Smooth muscle cell (in vitro differentiated cells): ENCODE measurements around the gene ANKRD65. TPM values are rescaled to one million over a fixed set of nuclear protein-coding genes. Genes with fewer than 3 reads are reported as not detected.
"Not testable (repeated sequence)": the region's sequence is repeated elsewhere in the genome, so short reads cannot be mapped to it uniquely, and the experiment has no call there.

Experiments used
- DNase-seq: peaks from one replicate; lab custom pipeline; 2025; ENCODE audit not compliant: unreplicated experiment; lab: John Stamatoyannopoulos, UW
- H2AFZ ChIP-seq: fragments of 200-600 bp; sonication (generic); 2 replicates; pipeline ENCODE4 v1.6.0; 2016; ENCODE audit warnings: antibody characterized with exemption, low read depth, mild to moderate bottlenecking
- H3F3A ChIP-seq: fragments of 200-600 bp; sonication (generic); 2 replicates; pipeline ENCODE4 v1.6.0; 2017; ENCODE audit warnings: antibody characterized with exemption, low read depth
- H3K27ac ChIP-seq: fragments of 200-600 bp; sonication (generic); 2 replicates; pipeline ENCODE4 v1.5.1; 2016; ENCODE audit warnings: low read depth, mild to moderate bottlenecking
- H3K27me3 ChIP-seq: fragments of 200-600 bp; sonication (generic); 2 replicates; pipeline ENCODE4 v1.6.1; 2016; ENCODE audit warnings: low read depth, mild to moderate bottlenecking
- H3K36me3 ChIP-seq: fragments of 200-600 bp; sonication (generic); 2 replicates; pipeline ENCODE4 v1.5.1; 2016; ENCODE audit warnings: low read depth
- H3K4me1 ChIP-seq: fragments of 200-600 bp; sonication (generic); 2 replicates; pipeline ENCODE4 v1.5.1; 2016; ENCODE audit warnings: low read depth
- H3K4me2 ChIP-seq: fragments of 200-600 bp; sonication (generic); 2 replicates; pipeline ENCODE4 v1.6.0; 2016; ENCODE audit warnings: mild to moderate bottlenecking
- H3K4me3 ChIP-seq: fragments of 200-600 bp; sonication (generic); 2 replicates; pipeline ENCODE4 v1.5.1; 2016; ENCODE audit warnings: mild to moderate bottlenecking
- H3K79me2 ChIP-seq: fragments of 200-600 bp; sonication (generic); 2 replicates; pipeline ENCODE4 v1.6.0; 2016; ENCODE audit warnings: low read depth, mild to moderate bottlenecking
- H3K9ac ChIP-seq: fragments of 200-600 bp; sonication (generic); 2 replicates; pipeline ENCODE4 v1.6.0; 2016; ENCODE audit warnings: low read depth
- H3K9me3 ChIP-seq: fragments of 200-600 bp; sonication (generic); replicated peaks from 2 replicates; pipeline ENCODE4 v1.5.1; 2016; ENCODE audit warnings: low read depth
- H4K20me1 ChIP-seq: fragments of 200-600 bp; sonication (generic); 2 replicates; pipeline ENCODE4 v1.6.0; 2016; ENCODE audit warnings: low read depth
- CTCF ChIP-seq: fragments of 200-600 bp; sonication (generic); IDR thresholded peaks from 2 replicates; pipeline ENCODE4 v1.5.1; 2017; ENCODE audit warnings: borderline replicate concordance, mild to moderate bottlenecking, antibody characterized with exemption; ENCODE audit not compliant: insufficient read depth, poor library complexity, severe bottlenecking
- WGBS: methylation state at CpG from one replicate; pipeline ENCODE4 v1.1.7; 2016; ENCODE audit warnings: low lambda C conversion rate; 5-methylcytosine and 5-hydroxymethylcytosine counted together
- polyA plus RNA-seq: library from polyadenylated mRNA; unstranded; fragments of >200 nt; fragmentation: Nextera tagmentation; extraction: Ambion mirVana; gene quantifications from 2 replicates; pipeline ENCODE4 v1.2.1, GENCODE V29; 2016
- total RNA-seq: library from RNA; depleted of rRNA; stranded (reverse); fragments of >200 nt; gene quantifications from 2 replicates; pipeline ENCODE4 v1.2.3, GENCODE V29; 2014

Gene ANKRD65
- total and polyA plus RNA-seq, 2 experiments from 2014 or later: 6.1 to 10.1 TPM

GRCh38 chr1:1451696-1452364 lies 30.8 kb upstream of the ANKRD65 start:
- Histone ChIP-seq H3K4me3 (no peak overlapping the region), H3K27me3 (no peaks in the 10 kb centered on the region), H3K9ac (no peak overlapping the region), H3K79me2 (no peaks in the 10 kb centered on the region), H4K20me1 (no peaks in the 10 kb centered on the region), H3K4me1 (no peaks in the 10 kb centered on the region), H3K36me3 (no peaks in the 10 kb centered on the region), H3K4me2 (no peak overlapping the region), H3F3A (no peaks in the 10 kb centered on the region), H2AFZ (no peak overlapping the region), H3K27ac (no peak overlapping the region), H3K9me3 (no peaks in the 10 kb centered on the region)
- TF ChIP-seq CTCF: no peak
- no peak for DNase-seq
- WGBS: 92% methylated on average over 26 of the region's 26 CpGs

DNA sequence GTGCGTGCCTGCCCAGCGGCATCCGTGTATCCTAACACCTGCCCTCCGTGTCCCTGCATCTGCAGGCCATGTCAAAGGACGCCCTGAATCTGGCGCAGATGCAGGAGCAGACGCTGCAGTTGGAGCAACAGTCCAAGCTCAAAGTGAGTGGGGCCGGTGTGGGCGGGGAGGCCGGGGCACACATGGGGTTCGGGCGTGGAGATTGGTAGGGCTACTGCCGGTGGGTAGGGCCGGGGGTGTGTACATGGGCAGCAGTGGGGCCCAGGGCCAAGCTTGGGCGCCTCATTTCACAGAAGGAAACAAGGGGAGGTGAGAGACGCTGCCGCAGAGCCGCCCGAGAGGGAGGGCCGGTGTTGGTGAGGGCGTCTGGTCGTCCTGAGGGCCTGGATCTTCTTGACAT lies 29.5 kb upstream of the ANKRD65 start:
- H3F3A ChIP-seq, H3K36me3 ChIP-seq, H3K9me3 ChIP-seq, H3K79me2 ChIP-seq, H3K4me1 ChIP-seq, H4K20me1 ChIP-seq, H3K4me2 ChIP-seq, DNase-seq, H3K27ac ChIP-seq, H3K4me3 ChIP-seq, H3K9ac ChIP-seq, H2AFZ ChIP-seq, H3K27me3 ChIP-seq: not testable (repeated sequence)
- 87% methylated on average over 21 of the region's 22 CpGs for WGBS

DNA sequence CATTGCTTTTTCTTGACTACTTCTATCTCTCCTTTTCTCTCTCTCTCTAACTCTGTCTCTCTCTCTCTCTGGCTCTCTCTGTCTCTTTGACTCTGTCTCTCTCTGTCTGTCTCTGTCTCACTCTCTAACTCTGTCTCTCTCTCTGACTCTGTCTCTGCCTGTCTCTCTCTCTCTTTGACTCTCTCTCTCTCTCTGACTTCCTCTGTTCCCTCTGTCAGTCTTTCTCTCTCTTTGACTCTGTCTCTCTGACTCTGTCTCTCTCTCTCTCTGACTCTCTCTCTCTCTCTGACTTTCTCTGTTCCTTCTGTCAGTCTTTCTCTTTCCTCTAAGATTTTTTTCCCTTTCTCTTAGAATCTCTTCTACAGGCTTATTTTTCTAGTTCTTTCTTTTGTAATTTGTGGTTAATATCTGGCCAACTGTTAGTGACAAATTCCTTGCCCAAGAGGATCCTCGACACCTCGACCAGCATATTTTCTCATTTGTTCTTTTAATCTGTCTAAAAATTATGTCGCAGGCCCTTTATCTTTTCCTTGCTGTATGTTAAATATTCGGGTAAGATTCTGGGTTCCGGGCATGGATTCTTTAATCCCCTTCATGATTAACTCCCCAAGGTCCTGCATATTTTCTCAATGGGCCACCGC lies 28.1 kb upstream of the ANKRD65 start, which contains the start of gene ATAD3C:
TSS of gene ATAD3C (plus strand) at position 591 of the 641 bp plus-strand sequence. CDS start 995 bp downstream, outside the sequence.
- no peaks in the 10 kb centered on the region for H3F3A ChIP-seq
- DNase-seq: no peak
- no peak within 1 kb of the TSS for H3K4me2 ChIP-seq
- no peaks in the 10 kb centered on the region for H3K9me3 ChIP-seq
- H3K4me3 ChIP-seq: no peak within 1 kb of the TSS
- no peaks in the 10 kb centered on the region for H4K20me1 ChIP-seq
- H3K4me1 ChIP-seq: no peaks in the 10 kb centered on the region
- TF ChIP-seq CTCF: no peak
- no peak within 1 kb of the TSS for H3K9ac ChIP-seq
- H3K36me3 ChIP-seq: no peaks in the 10 kb centered on the region
- no peaks in the 10 kb centered on the region for H3K27me3 ChIP-seq
- H2AFZ ChIP-seq: no peak within 1 kb of the TSS
- no peaks in the 10 kb centered on the region for H3K79me2 ChIP-seq
- no peak within 1 kb of the TSS for H3K27ac ChIP-seq
- WGBS: 91% methylated on average over 6 of the region's 6 CpGs

GRCh38 chr1:1446631-1447030 lies 25.6 kb upstream of the ANKRD65 start:
- 94% methylated on average over 17 of the region's 19 CpGs for WGBS
- H4K20me1 ChIP-seq, H3K9me3 ChIP-seq, DNase-seq, H2AFZ ChIP-seq, H3K79me2 ChIP-seq, H3K27ac ChIP-seq, H3K4me2 ChIP-seq, H3K36me3 ChIP-seq, H3K27me3 ChIP-seq, H3K4me3 ChIP-seq, H3F3A ChIP-seq, H3K9ac ChIP-seq, H3K4me1 ChIP-seq: not testable (repeated sequence)
